Mucosa of rectum (tissue), 2 donors: ENCODE measurements around the gene TRIM31.

Experiments used
- H3K27ac ChIP-seq, 2 donors: one replicate each; pipeline ENCODE4 v1.7.0; 2013; ENCODE audit warnings: inconsistent platforms in 2 of 2, low read depth in 2 of 2, low read length in 2 of 2
- H3K27me3 ChIP-seq, 2 donors: one replicate each; pipeline ENCODE4 v1.7.0; 2013; ENCODE audit warnings: low read length in 2 of 2; ENCODE audit not compliant: control insufficient read depth in 2 of 2, insufficient read depth in 2 of 2
- H3K36me3 ChIP-seq, 2 donors: one replicate each; pipeline ENCODE4 v1.7.0; 2013; ENCODE audit warnings: low read length in 2 of 2; ENCODE audit not compliant: control insufficient read depth in 2 of 2, insufficient read depth in 2 of 2
- H3K4me1 ChIP-seq, 2 donors: one replicate each; pipeline ENCODE4 v1.7.0; 2013; ENCODE audit warnings: low read length in 2 of 2, mild to moderate bottlenecking in 1 of 2; ENCODE audit not compliant: control insufficient read depth in 2 of 2, insufficient read depth in 2 of 2
- H3K4me3 ChIP-seq, 2 donors: one replicate each; pipeline ENCODE4 v1.7.0; 2013; ENCODE audit warnings: low read length in 2 of 2
- H3K9ac ChIP-seq, 2 donors: one replicate each; pipeline ENCODE4 v1.7.0; 2013; ENCODE audit warnings: low read length in 2 of 2, low read depth in 1 of 2, mild to moderate bottlenecking in 1 of 2
- H3K9me3 ChIP-seq, 2 donors: one replicate each; pipeline ENCODE4 v1.7.0; 2013; ENCODE audit warnings: low read length in 2 of 2; ENCODE audit not compliant: control insufficient read depth in 2 of 2
- donor health status: healthy.
- donor health status: Normal muscosa, but diverticular disease.

TRIM31 gene

DNA sequence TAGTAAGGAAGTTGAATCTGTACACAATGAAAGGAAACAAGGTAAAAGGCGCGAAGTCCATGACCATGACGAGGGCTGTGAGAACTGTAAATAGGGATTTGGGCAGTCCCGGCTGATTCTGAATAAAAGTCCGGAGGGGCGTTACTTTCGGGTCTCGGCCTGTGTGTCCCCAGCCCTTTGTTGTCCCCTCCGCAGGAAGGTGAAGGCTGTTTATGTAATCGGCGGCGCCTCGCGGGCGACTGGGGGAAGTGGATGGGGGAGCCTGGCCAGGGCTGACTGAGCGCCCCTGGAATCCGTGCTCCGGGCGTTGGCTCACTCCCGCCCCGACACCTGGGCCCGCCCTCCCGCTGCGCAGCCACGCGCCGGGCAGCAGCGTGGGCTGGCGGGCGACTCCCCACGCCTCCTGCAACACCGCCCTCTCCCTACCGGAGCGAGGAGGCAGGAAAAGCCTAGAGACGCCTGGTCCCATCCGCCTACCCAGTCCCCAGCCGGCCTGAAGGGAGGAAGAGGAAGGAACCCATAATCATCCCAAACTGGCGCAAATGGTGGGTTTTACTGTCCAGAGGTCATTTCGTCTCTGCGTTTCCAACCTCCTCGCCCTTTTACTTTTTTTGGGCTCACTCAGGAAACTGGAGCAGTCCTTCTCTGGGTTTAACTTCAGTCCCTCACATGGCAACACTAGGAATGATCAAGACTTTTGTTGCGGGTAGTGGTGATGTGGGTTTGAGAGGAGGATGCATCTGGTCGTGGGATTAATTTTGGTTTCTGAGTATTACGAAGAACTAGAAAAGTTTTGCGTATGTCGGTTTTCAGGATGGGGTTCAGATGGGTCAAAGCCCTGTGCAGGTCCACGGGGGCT lies 12.1 kb downstream of the TRIM31 start:
- Histone ChIP-seq H3K36me3 (peaks cover 0 to 2% of the 10 kb centered on the region in 2 donors), H3K27me3 (peaks cover 4 to 10% of the 10 kb centered on the region in 2 donors), H3K27ac (peak overlapping the region; percentile 85 to 91), H3K4me3 (peak overlapping the region; percentile 66 to 76), H3K9me3 (no peaks in the 10 kb centered on the region), H3K9ac (peak overlapping the region; percentile 76 to 80), H3K4me1 (peaks cover 36 to 43% of the 10 kb centered on the region in 2 donors)

DNA sequence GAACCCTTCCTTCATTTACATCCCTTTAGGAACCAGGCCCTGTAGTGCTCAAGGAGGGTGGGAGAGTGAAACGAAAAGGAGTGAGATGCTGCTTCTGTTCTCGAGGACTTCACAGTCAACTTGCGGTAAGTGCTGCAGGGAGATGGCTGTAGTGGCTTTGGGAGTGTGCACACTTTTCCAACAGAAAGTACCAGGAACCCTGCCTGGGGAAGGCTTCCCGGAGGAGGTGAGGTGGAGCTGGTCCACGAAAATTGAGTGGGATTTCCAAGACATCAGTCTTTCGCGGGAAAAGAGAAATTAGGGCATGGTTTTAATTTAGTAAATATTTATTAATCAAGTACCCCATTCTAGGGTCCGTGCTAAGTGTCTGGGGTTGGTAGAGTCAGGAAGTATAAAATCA lies 12.7 kb downstream of the TRIM31 start:
- H3K9ac ChIP-seq: peak overlapping the region in 1 of 2 donors; percentile 80
- H3K27ac ChIP-seq: peak overlapping the region; percentile 85 to 91
- peak overlapping the region; percentile 66 to 76 for H3K4me3 ChIP-seq
- H3K4me1 ChIP-seq: peaks cover 36 to 43% of the 10 kb centered on the region in 2 donors
- H3K9me3 ChIP-seq: no peaks in the 10 kb centered on the region
- H3K36me3 ChIP-seq: peaks cover 0 to 2% of the 10 kb centered on the region in 2 donors
- H3K27me3 ChIP-seq: peaks cover 4 to 10% of the 10 kb centered on the region in 2 donors

DNA sequence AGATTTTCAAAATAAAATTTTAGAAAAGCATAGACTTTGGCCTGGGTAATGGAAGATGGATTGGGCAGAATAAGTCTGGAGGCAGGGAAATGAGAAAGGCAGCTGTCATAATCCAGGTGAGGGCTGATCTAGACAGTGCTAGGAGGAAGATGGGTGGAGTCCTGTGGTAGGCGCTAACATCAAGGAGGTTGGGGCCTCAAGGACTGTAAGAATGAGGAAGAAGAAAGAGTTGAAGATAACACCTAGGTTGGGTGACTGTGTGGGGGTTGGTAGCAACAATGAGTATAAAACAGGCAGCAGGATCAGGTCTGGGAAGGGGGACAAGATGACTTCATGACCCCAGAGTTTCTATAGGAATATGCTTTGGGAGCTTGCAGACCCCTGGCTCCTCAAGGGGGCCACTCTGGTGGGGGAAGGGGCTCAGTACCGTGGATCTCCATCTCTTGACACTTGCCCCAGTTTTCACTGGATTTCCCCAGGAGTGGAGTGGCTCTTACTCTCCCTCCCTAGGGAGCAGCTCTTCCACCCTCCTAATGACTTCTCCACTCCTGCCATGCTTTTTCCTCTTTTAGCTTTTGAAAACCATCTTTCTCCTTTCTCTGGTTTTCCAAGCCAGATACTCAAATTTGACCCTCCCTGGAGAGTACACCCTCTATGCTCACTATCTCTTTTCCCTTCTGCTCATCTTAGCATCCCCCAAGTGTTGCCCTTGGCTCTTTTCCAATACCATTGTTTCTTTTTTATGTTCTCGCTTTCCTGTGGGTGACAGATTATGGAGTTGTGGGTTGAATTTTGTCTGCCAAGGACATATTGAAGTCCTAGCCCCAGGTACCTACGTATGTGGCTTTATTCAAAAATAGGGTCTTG lies 14.8 kb downstream of the TRIM31 start:
- H3K4me3 ChIP-seq: no peak overlapping the region
- H3K27me3 ChIP-seq: peaks cover 4 to 10% of the 10 kb centered on the region in 2 donors
- no peaks in the 10 kb centered on the region for H3K9me3 ChIP-seq
- H3K9ac ChIP-seq: no peak overlapping the region
- peaks cover 32 to 38% of the 10 kb centered on the region in 2 donors for H3K4me1 ChIP-seq
- H3K36me3 ChIP-seq: no peaks in the 10 kb centered on the region
- peak overlapping the region; percentile 27 to 58 for H3K27ac ChIP-seq

DNA sequence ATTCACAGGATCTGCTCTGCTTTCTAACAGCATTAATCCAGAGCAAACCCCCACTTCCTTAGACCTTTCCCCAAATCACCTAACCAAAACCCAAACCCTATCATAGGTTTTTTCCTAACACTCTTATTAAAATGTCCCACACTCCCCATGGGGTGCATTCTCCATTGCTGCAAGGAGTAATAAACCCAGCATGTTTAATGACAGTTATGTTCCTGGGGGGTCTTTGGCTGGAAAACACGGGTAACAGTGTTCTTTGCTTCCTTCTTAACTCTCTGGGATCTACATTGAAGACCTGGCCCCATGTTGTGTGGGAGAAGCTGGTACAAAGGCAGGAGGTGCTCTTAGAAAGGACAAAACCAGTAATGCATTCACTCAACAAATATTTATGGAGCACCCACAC lies 16.1 kb downstream of the TRIM31 start:
- Histone ChIP-seq H3K9me3 (no peaks in the 10 kb centered on the region), H3K4me3 (no peak overlapping the region), H3K4me1 (peaks cover 26 to 35% of the 10 kb centered on the region in 2 donors), H3K9ac (no peak overlapping the region), H3K27ac (no peak overlapping the region), H3K27me3 (peaks cover 4 to 15% of the 10 kb centered on the region in 2 donors), H3K36me3 (no peaks in the 10 kb centered on the region)

DNA sequence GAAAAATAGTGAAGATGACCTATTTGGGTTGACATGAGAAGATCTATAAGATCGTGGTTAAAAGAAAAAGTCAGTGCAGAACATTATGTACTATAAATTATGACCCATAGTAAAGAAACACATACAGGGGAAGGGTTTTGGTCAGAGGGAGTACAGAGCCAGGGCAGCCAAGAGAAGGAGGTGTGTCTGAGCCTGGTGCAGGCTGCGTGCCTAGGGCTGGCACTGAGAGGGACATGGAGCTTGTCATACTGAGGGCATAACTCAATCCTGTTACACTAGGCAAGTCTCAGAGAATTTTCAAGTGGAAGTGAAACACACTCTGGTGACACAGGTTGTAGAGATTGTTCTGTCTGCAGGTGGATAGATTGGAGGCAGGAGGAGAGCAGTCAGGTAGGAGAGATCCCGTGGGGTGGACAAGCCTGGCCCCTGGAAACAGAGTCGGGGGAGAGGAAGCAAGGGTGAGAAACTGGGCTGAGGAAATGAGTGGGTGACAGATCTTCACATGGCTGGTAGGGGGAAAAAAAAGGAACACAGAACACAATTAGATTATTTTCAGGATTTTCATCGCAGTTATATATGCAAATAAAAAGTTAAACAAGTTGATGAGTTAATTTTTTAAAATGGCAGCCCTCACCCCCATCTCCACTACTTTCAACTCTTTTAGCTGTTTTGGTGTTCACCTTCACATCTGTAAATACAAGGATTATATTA lies 18.8 kb downstream of the TRIM31 start:
- Histone ChIP-seq H3K36me3 (no peaks in the 10 kb centered on the region), H3K4me1 (peaks cover 12 to 22% of the 10 kb centered on the region in 2 donors), H3K9ac (no peak overlapping the region), H3K9me3 (no peaks in the 10 kb centered on the region), H3K27me3 (peaks cover 3 to 8% of the 10 kb centered on the region in 2 donors), H3K27ac (no peak overlapping the region), H3K4me3 (no peak overlapping the region)

DNA sequence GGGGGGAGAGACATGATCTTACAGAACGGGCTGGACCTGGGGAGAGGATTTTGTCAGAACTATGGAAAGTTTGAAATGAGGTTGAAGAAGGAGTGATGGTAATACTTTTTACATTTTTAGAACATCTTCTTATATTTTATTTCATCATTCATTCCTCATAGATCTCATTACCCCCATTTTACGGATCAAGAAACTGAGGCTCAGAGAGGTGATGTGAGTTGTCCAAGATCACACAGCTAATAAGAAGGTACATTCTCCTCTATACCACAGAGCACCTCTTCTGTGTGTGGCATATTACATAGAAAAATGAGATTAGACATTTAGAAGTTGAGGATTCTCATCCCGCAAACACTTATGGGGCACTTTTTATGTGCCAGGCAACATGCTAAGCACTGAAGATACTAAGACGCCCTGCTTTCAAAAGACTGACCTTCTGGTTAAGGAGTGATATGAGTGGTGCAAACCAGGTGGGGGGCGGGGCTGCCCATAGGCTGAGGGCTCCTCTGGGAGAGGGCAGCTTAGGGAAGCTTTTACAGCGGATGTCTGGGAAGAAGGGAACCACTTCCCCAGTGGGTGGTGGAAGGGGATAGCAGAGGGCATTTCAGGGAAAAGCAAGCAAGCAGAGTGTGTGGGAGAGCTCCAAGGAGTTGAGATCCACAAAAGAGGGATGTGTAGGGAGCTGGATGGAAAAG lies 19.9 kb downstream of the TRIM31 start:
- Histone ChIP-seq H3K4me3 (no peak overlapping the region), H3K9me3 (no peaks in the 10 kb centered on the region), H3K9ac (no peak overlapping the region), H3K27ac (no peak overlapping the region), H3K4me1 (peaks cover 6 to 16% of the 10 kb centered on the region in 2 donors), H3K27me3 (peaks cover 3 to 5% of the 10 kb centered on the region in 2 donors), H3K36me3 (no peaks in the 10 kb centered on the region)

DNA sequence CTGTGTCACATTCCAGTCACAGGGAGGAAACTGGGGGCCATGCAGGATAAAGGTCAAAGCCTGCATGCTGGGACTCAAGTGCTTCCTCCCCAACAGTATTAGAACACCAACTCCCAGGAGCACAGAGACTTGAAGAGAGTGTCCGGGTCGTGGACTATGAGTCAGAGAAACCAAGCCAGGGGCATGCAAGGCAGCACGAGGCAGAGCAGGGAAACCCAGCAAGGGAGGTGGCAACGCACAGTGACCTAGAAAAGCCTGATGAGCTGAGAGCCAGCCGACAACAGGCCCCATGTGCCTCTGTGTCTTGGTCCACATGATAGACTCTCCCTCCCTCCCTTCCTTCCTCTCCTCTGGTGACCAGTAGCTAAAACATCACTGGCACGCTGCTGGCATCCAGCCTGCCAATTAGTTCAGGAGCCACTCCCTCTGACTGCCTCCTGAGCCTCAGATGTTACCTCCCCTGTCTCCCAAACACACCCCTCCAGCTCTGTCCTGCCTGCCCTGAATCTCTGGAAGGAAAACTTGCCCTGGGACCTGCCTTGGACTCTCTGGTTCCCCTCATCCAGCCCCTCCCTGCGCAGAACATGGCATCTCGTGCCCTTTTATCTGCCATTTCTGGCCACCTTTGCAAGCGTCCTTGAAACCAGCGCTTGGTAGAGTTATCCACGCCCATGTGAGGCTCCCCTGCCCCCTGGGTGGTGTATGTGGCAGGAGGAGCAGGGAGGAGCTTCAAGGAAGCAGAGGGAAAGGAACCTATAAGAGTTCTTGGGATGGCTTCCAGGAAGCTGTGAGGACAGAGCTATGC lies 21.1 kb downstream of the TRIM31 start:
- Histone ChIP-seq H3K4me1 (peaks cover 6 to 12% of the 10 kb centered on the region in 2 donors), H3K27me3 (peaks cover 4 to 7% of the 10 kb centered on the region in 2 donors), H3K9me3 (no peaks in the 10 kb centered on the region), H3K4me3 (peak overlapping the region in 1 of 2 donors; percentile 1), H3K27ac (peak overlapping the region; percentile 68 to 78), H3K36me3 (no peaks in the 10 kb centered on the region), H3K9ac (peak overlapping the region in 1 of 2 donors; percentile 36)

DNA sequence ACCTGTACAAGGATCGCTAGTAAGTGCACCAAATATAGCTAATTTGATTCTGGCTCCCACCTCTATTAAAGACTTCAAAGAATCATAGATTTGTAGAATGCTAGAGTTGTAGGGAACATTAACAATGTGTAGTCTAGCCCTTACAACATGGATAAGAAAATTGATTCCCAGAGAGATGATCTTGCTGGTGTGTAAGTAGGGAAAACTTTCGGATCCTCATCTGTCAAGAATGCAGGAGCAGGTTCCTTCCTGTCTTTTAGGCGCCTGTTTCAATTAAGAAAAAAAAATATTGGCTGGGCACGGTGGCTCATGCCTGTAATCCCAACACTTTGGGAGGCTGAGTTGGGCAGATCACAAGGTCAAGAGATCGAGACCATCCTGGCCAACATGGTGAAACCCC lies 25.0 kb downstream of the TRIM31 start:
- H3K27me3 ChIP-seq: peaks cover 4 to 7% of the 10 kb centered on the region in 2 donors
- no peaks in the 10 kb centered on the region for H3K9me3 ChIP-seq
- no peaks in the 10 kb centered on the region for H3K36me3 ChIP-seq
- H3K9ac ChIP-seq: no peak overlapping the region
- H3K27ac ChIP-seq: no peak overlapping the region
- no peak overlapping the region for H3K4me3 ChIP-seq
- H3K4me1 ChIP-seq: peaks cover 6 to 12% of the 10 kb centered on the region in 2 donors

DNA sequence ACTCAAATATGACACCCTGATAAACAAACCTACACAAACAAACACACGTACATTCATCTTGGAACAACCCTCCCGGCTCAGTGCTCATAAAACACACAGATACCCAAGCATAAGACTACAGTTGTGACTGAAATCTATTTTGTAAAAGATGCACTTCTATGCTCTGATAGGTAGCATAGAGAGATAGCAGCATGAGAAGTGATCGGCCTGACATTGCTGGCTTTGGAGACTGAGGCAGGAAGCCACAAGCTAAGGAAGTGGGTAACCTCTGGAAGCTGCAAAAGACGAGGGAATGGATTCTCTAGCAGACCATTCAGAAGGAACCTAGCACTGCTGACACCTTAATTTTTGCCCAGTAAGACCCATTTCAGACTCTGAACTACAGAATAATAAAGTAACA lies 35.7 kb downstream of the TRIM31 start:
- H3K36me3 ChIP-seq: no peaks in the 10 kb centered on the region
- H3K9me3 ChIP-seq: no peaks in the 10 kb centered on the region
- peaks cover 11 to 19% of the 10 kb centered on the region in 2 donors for H3K4me1 ChIP-seq
- H3K9ac ChIP-seq: no peak overlapping the region
- no peak overlapping the region for H3K27ac ChIP-seq
- no peak overlapping the region for H3K4me3 ChIP-seq
- H3K27me3 ChIP-seq: peaks cover 39 to 43% of the 10 kb centered on the region in 2 donors
